Activated naive CD4-positive, alpha-beta T cell (primary cell): ENCODE measurements around the gene STX17.
"Not testable (repeated sequence)": the region's sequence is repeated elsewhere in the genome, so short reads cannot be mapped to it uniquely, and the experiment has no call there.

Experiments used
- DNase-seq, 4 experiments: peaks; one replicate each; lab custom pipeline; 2025; lab: John Stamatoyannopoulos, UW

The STX17 gene

DNA sequence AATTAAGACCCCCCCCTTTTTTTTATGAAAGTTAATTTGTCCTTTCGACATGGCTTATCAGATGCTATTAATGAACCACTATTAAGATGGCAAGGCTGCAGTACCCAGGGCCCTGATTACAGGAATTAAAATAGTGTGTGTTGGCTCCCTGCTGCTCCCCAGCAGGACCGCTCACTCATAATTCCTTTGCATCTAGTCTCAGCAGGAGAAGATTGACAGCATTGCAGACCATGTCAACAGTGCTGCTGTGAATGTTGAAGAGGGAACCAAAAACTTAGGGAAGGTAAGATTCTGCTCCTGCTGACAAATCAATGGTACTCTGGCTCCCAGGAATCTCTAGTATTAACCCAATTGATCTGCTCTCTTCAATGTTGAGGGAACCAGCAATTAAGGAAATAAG, 61.0 kb downstream of the STX17 start:
- DNase-seq = no peak

- DNase-seq = no peak
Measured at GRCh38 chr9:99970481-99970880, 64.0 kb downstream of the STX17 start.

DNA sequence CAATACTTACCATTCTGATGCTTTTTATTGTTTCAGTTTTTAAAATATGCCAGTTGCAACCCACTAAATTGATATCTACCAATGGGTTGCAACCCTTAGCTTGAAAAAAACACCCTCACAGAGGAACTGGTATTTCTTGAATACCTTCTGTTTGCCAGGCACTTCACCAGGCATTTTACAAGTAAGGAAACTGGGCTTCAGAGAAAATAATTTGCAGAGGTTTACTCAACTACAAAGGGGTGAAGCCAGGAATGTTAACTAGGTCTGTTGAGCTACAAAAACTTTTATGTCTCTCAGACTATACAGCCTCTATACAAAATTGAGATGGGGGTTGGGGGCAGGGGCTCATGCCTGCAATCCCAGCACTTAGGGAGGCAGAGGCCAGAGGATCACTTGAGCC, 65.0 kb downstream of the STX17 start:
- no peak for DNase-seq

GRCh38 chr9:99973455-99973854, 67.0 kb downstream of the STX17 start:
- no peak for DNase-seq

- DNase-seq = no peak
Measured at GRCh38 chr9:99977033-99977792, 70.8 kb downstream of the STX17 start.

- no peak for DNase-seq
Measured at GRCh38 chr9:99978221-99978620, 71.8 kb downstream of the STX17 start.

DNA sequence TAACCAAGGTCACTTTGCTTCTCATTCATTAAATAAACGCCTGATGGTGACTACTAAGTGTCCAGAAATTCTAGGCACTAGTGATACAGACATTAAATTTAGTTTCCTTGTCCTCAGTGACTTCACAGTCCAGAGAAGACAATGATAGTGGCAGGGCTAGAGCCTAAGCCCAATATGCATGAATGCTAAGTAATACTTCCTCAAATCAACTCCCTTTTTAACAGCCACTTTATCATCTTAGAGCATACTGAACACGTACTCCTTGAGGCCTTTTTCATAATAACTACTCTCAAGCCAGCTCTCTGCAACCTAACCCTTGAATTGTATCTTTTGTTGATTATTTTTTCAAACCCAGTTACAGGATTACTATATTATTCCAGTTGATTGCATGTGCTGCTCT, 74.1 kb downstream of the STX17 start:
- no peak for DNase-seq

- no peak for DNase-seq
Measured at GRCh38 chr9:99986642-99987041, 80.2 kb downstream of the STX17 start.

GRCh38 chr9:99990508-99990907, 84.1 kb downstream of the STX17 start:
- DNase-seq = not testable (repeated sequence)

GRCh38 chr9:99998266-99998665, 91.8 kb downstream of the STX17 start:
- DNase-seq = no peak

DNA sequence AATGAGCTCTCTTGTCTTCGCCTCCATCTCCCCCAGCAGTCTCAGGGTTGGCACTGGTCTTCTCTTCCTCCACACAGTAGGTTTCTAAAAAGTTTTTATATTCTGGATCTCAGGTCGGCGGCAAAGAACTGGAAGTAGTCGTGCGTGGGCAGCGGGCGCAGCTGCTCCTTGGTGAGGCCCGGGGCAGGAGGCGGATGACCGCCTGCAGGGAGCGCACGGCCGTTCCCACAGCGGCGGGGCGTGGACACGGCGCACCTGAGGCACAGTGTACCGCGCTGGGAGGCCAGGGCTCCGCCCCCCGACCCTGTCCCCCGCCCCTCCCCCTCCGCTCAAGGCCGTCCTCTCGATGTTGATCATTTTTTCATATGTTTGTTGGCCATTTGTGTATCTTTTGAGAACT, 92.4 kb downstream of the STX17 start:
- no peak for DNase-seq

DNA sequence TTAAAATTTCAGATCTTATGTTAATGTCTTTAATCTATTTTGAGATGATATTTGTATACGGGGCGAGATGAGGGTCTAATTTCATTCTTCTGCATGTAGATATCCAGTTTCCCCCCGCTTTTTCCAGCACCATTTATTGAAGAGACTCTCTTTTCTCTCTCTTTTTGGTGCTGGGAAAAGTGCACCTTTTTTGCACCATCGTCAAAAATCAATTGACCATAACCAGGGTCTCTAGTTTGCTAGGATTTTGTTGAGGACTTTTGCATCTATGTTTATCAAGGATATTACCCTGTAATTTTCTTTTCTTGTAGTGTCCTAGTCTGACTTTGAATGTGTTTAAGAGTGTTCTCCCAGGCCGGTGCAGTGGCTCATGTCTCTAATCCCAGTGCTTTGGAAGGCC, 93.3 kb downstream of the STX17 start:
- DNase-seq = no peak

DNA sequence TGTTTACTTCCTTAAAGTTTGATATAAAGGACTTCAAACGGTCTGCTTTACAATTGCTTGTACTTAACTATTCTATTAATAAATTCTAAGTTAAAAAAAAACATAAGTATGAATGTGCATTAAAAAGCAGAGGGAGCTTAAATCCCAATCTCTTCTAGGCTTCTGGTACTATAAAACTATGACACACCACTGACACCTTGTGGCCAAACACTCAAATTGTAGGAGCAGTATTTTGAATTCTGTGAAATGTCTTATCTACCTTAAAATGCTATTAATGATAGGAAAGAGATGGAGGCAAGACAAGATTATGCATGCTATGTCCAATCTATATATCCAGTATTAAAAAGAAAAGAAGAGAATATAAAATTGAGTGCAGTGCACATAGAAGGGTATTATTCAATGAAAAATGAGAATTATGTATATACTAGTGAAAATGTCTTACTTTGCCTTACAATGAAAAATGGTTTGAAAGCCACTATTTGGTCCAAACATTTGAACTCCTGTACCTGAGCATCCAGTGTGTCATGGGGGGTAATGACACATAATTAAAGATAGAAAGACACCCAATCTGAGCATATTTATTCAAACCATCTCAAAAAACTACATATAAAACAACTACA, 104.7 kb downstream of the STX17 start:
- no peak for DNase-seq

- DNase-seq = no peak
Measured at GRCh38 chr9:100012279-100012678, 105.8 kb downstream of the STX17 start.

- no peak for DNase-seq
Measured at GRCh38 chr9:100013573-100013972, 107.1 kb downstream of the STX17 start.

- no peak for DNase-seq
Measured at GRCh38 chr9:100014846-100015245, 108.4 kb downstream of the STX17 start.

DNA sequence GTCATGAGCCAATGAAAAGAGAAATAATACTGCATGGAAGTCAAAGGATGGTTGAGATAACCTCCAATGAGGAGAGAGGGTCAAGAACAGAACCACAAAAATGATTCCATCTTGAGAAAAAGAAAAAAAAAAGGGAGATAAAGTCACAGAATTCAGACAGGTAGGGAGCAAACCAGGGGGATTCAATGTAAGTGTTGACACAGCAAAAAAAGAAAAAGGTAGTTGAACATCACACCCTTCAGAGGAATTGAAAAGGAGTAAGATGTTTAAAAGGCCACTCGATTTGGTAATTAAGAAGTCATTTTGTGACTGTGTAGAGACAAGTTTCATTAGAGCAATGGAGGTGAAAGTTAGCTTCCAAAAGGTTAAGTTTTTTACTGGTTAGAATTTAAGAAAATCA, 113.1 kb downstream of the STX17 start:
- DNase-seq = no peak
